Cardiac fibroblast (primary cell): ENCODE data around the gene RNPS1.

Experiments used
- DNase-seq, 2 donors: peaks; one replicate each; pipeline versions ENCODE4 v3.0.0 to v3.0.0-alpha.2; 2010; ENCODE audit warnings: low read depth in 2 of 2
- H3K4me3 ChIP-seq, 2 donors: replicated peaks in 1 of 2; 1 replicate in 1 of 2; 2 replicates in 1 of 2; pipeline ENCODE4 v1.5.1; 2011; ENCODE audit warnings: low read depth in 2 of 2, low read length in 2 of 2, mild to moderate bottlenecking in 2 of 2, moderate library complexity in 1 of 2
- CTCF ChIP-seq: IDR thresholded peaks from one replicate; pipeline ENCODE4 v1.5.1; 2011; ENCODE audit warnings: low read depth, mild to moderate bottlenecking, low read length, inconsistent platforms

The RNPS1 gene

GRCh38 chr16:2253293-2253692 lies 14.6 kb downstream of the RNPS1 start:
- H3K4me3 ChIP-seq, result no peak overlapping the region
- TF ChIP-seq CTCF, result no peak
- no peak for DNase-seq

- no peak for TF ChIP-seq CTCF
Observed at GRCh38 chr16:2252806-2253148, 15.1 kb downstream of the RNPS1 start.

GRCh38 chr16:2251296-2252111 lies 16.4 kb downstream of the RNPS1 start, which contains the start of gene ECI1:
ECI1 (minus strand) TSS chr16:2251587; CDS start chr16:2251566, 21 bp downstream.
- peak within 1 kb of the TSS; percentile 53 to 66 for H3K4me3 ChIP-seq
- peak; percentile 52 for TF ChIP-seq CTCF
- DNase-seq, result peak; percentile 96 to 98

More at GRCh38 chr16:2252806-2253148, 15.1 kb downstream of the RNPS1 start:
- DNase-seq, result no peak
- H3K4me3 ChIP-seq, result no peak overlapping the region

GRCh38 chr16:2250652-2251295 lies 17.2 kb downstream of the RNPS1 start:
- peak; percentile 20 to 49 for DNase-seq
- no peak for TF ChIP-seq CTCF
- H3K4me3 ChIP-seq, result peak overlapping the region; percentile 53 to 66

- TF ChIP-seq CTCF, result no peak
- no peak for DNase-seq
Observed at GRCh38 chr16:2246301-2246885, 21.5 kb downstream of the RNPS1 start.

GRCh38 chr16:2244926-2245795 lies 22.8 kb downstream of the RNPS1 start:
- no peak for DNase-seq
- TF ChIP-seq CTCF, result no peak
- no peak overlapping the region for H3K4me3 ChIP-seq

More at GRCh38 chr16:2246301-2246885, 21.5 kb downstream of the RNPS1 start:
- H3K4me3 ChIP-seq, result no peak overlapping the region
